Melanocyte of skin (primary cell): Measurements from ENCODE around the gene METTL22. TPM values are rescaled to one million over a fixed set of nuclear protein-coding genes. Genes with fewer than 3 reads are reported as not detected.

Experiments
- small RNA-seq, 2 donors: library from RNA; depleted of rRNA; stranded (forward); fragments of <200 nt; gene quantifications; one replicate each; pipeline ENCODE3, GENCODE V24; 2012
- total RNA-seq, 2 donors: library from RNA; depleted of rRNA; stranded (reverse); fragments of >200 nt; gene quantifications; 2 replicates each; pipeline ENCODE4 v1.2.3, GENCODE V29; 2012

METTL22 gene, protein sequence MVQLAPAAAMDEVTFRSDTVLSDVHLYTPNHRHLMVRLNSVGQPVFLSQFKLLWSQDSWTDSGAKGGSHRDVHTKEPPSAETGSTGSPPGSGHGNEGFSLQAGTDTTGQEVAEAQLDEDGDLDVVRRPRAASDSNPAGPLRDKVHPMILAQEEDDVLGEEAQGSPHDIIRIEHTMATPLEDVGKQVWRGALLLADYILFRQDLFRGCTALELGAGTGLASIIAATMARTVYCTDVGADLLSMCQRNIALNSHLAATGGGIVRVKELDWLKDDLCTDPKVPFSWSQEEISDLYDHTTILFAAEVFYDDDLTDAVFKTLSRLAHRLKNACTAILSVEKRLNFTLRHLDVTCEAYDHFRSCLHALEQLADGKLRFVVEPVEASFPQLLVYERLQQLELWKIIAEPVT
- 10 to 100 TPM; 17.0 to 21.0 TPM for total RNA-seq

DNA sequence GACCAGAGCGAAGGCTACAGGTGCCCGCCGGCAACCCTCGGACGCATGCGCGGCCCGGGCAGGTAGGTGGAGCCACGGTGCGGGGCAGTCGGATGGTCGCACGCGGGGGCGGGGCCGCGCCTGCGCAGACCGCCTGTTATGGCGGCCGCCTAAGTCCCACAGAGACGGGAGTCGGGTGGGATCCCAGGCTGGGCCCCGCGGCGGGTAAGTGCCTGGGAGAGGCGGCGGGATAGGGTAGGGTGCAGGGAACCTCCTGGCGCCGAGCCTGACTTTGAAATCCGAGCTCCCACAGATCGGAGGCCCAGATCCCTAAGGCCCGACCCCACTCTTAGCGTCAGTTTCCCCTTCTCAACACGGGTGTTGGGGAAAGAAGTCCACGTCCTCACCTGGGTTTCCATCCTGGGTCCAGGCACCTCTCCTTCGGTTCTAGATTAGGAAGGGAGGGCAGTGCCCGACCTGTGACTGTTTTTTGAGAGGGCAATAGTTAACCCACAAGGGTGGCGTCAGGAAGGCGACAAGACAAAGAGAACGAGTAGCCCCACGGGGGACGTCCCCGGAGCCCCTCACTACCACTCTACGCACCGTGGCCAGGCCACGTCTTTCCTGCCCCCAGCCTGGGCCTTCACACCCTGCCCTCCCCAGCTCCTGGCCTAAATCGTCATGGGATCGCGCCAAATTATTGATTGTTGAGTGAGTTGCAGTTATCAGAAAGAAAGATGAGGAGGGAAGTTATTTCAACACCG lies at the start of gene METTL22:
METTL22 (plus strand) TSS at position 127 of the 743 bp plus-strand sequence. CDS start 3,968 bp downstream, outside the sequence.

DNA sequence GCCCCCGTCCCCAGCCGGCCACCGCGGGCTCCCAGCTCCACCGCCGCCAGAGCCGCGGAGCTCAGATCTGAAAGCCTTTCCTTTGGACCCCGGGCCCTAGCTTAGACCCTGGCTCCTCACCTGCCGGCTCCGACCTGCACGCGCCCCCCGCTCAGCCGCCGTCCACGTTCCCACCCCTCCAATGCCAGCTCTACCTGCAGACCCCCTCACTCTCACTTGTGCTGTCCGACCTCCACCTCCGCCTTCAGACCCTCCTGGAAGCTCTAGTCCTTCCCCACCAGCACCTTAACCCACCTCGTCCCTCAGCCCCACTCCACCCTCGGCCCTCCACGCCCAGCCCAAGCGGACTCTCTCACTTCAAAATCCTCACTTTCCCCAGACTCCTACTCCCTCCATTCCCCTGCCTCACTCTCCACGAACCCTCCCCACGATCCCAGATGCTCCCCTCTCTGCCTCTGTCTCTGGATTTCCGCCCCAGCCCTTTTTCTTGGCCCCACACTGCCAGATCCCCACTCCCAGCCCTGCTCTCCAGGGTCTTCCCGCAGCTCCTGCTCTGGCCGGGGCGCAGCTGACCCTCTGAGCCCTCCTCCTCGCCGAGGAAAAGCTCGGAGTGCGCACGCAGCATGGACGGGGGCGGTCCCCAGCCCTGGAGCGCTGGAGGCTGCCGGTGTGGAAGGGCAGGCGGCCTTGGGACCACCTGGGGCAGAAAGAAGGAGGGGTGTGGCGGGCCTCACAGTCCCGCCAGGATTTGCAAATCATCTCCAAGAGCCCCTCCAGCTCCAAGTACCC lies 31.4 kb upstream of the METTL22 start, which contains the start of gene TMEM114:
TMEM114 (minus strand) TSS at position 612 of the 789 bp plus-strand sequence. CDS start 673 bp downstream, outside the sequence.

DNA sequence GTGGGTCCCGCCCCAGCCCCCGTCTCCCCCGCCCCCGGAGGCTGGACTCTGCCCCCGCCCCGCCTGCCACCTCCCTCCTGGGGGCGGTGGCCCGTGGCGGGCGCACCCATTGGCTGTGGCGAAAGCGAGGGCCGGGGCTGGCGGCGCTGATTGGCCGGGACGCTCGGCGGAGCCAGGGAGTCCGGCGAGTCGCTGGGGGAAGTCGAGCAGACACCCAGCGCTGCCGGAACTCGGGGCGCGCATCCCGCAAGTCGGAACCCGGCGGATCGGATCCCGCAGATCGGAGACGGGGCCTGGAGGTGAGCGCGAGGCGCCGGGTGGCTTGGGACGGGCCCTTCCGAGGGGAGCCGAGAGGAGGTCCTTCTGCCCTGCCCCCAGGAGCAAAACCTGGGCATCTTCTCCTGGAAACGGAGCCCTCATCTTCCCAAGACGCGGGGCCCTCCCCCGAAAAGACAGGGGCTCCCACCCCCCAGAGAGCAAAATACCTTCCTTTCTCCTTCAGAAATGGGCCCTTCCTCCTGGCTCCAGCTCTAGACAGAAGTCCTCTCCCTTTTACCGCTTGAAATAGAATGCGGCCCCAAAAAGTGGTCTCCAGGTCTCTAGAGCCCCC lies 53.0 kb downstream of the METTL22 start, which contains the start of gene ABAT:
ABAT (plus strand) TSS at position 205 of the 610 bp plus-strand sequence. CDS start 61,123 bp downstream, outside the sequence.

Small RNAs within 50 kb of the gene (small RNA-seq; reads per million reads assigned to genes)
- gene RN7SL743P = 0 reads per million in 2 donors

Other genes starting within 250 kb of the METTL22 start
- not detected for gene TMEM114, start 31.2 kb upstream of the METTL22 start, total RNA-seq
- 1 to 10 TPM; 3.3 to 6.5 TPM for gene ABAT, start 52.9 kb downstream of the METTL22 start, total RNA-seq
- 1 to 10 TPM; 5.2 to 6.3 TPM for gene TMEM186, start 175.9 kb downstream of the METTL22 start, total RNA-seq
- 10 to 100 TPM; 24.1 to 34.0 TPM for gene PMM2, start 176.1 kb downstream of the METTL22 start, total RNA-seq
- 100 to 1,000 TPM in 1 of 2 donors, 10 to 100 TPM in 1; 42.3 to 211 TPM for gene CARHSP1, start 247.3 kb downstream of the METTL22 start, total RNA-seq